ENCODE results near the gene BCAN. TPM values are rescaled to one million over a fixed set of nuclear protein-coding genes. Genes with fewer than 3 reads are reported as not detected.

The BCAN gene
- total RNA-seq, 4 donors from 2014 or later, result 0.54 to 1.1 TPM; not detected in 2

GRCh38 chr1:156594190-156594589 lies 47.7 kb upstream of the BCAN start:
- no peak for TF ChIP-seq POLR2A (IDR thresholded peaks at IDR 0.05)
- TF ChIP-seq, protein P1, sequence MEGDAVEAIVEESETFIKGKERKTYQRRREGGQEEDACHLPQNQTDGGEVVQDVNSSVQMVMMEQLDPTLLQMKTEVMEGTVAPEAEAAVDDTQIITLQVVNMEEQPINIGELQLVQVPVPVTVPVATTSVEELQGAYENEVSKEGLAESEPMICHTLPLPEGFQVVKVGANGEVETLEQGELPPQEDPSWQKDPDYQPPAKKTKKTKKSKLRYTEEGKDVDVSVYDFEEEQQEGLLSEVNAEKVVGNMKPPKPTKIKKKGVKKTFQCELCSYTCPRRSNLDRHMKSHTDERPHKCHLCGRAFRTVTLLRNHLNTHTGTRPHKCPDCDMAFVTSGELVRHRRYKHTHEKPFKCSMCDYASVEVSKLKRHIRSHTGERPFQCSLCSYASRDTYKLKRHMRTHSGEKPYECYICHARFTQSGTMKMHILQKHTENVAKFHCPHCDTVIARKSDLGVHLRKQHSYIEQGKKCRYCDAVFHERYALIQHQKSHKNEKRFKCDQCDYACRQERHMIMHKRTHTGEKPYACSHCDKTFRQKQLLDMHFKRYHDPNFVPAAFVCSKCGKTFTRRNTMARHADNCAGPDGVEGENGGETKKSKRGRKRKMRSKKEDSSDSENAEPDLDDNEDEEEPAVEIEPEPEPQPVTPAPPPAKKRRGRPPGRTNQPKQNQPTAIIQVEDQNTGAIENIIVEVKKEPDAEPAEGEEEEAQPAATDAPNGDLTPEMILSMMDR (IDR thresholded peaks at IDR 0.05), result no peak
- 85 to 94% methylated on average over 3 of the region's 3 CpGs for WGBS, 2 donors

DNA sequence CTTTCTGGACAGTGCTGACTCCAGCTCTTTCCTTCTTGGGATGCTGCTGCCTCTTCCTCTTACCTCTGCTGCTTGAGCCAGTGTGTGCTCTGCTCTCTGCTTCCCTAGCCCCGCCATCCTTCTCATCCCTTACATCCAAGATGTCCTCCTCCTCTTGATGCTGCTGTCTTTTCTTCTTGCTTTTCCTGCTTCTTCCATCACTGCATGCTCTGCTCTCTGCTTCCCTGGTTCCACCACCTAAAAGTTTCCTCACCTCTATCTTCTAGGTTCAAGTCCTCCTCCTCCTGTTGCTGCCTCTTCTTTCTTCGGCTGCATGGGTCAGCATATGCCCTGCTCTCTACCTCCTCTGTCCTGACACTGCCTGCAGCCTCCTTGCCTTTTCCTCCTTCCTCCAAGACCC lies 46.9 kb upstream of the BCAN start:
- WGBS, 2 donors, result 91 to 93% methylated on average over 2 of the region's 2 CpGs
- Histone ChIP-seq H3K9me3 (no peaks in the 10 kb centered on the region), H3K4me1 (peaks cover 11 to 12% of the 10 kb centered on the region in 2 donors), H3K27me3 (no peaks in the 10 kb centered on the region), H3K27ac (no peak overlapping the region), H3K4me3 (replicated peaks in 1 of 3) (no peak overlapping the region), H3K36me3 (peaks cover 8 to 23% of the 10 kb centered on the region in 2 donors)
- TF ChIP-seq POLR2A (IDR thresholded peaks at IDR 0.05), result no peak
- TF ChIP-seq, protein P1 (IDR thresholded peaks at IDR 0.05), result no peak
- intact Hi-C loops (cut with DNase I), result no loop called here
- DNase-seq, result no peak

More at GRCh38 chr1:156594190-156594589, 47.7 kb upstream of the BCAN start:
- DNase-seq, result no peak
- intact Hi-C loops (cut with DNase I), result loop anchor here (5.0 kb wide), 1 partner anchor 87 kb away; no protein-coding TSS in a partner anchor
- H3K27me3 ChIP-seq, result no peaks in the 10 kb centered on the region
- no peak overlapping the region for H3K4me3 ChIP-seq (replicated peaks in 1 of 3)
- no peak overlapping the region for H3K27ac ChIP-seq
- no peaks in the 10 kb centered on the region for H3K9me3 ChIP-seq
- peaks cover 11 to 12% of the 10 kb centered on the region in 2 donors for H3K4me1 ChIP-seq
- H3K36me3 ChIP-seq, result peaks cover 8 to 23% of the 10 kb centered on the region in 2 donors

DNA sequence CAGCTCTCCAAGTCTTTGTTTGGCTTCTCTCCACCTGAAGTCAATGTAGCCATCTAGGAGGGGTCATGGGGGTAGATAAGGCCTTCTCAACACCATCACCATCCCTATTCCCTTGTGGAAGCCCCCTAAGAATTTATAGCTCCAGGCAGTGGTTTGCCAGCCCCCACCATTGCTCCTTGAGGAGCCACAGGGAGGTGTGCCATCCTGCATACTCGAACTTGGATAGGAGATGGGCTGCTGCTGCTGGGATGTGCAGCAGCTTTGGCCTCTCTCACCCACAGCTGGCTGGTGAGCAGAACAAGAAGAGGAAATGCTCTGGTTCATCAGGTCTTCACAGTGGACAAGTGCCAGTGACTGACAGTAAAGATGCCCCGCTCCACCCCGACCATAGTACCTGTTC lies 45.5 kb upstream of the BCAN start:
- Histone ChIP-seq H3K9me3 (no peaks in the 10 kb centered on the region), H3K27me3 (no peaks in the 10 kb centered on the region), H3K4me1 (peaks cover 13 to 15% of the 10 kb centered on the region in 2 donors), H3K27ac (no peak overlapping the region), H3K36me3 (peaks cover 8 to 23% of the 10 kb centered on the region in 2 donors), H3K4me3 (replicated peaks in 1 of 3) (no peak overlapping the region)
- intact Hi-C loops (cut with DNase I), result no loop called here
- no peak for DNase-seq
- 85 to 98% methylated on average over 3 of the region's 3 CpGs for WGBS, 2 donors
- TF ChIP-seq, protein P1 (IDR thresholded peaks at IDR 0.05), result no peak
- TF ChIP-seq POLR2A (IDR thresholded peaks at IDR 0.05), result no peak

DNA sequence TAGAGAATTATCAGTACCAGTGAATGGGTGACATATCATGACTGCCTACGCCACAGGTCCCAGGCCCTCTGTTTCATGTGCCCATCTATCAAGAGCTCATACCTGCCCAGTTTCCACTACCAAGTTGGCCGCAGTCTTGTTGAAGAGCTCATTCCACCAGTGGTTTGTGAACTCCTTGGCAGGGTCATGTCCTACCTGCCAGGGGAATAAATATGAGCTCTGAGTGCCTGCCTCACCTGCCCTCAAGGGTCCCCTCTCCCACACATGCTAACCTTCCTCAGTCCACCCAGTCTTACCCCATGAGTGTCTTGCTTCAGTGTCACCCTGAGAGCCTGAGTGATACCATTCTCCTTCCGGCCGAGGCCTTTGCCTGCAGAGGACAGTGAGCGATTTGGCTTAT lies 43.8 kb upstream of the BCAN start:
- DNase-seq, result no peak
- TF ChIP-seq POLR2A (IDR thresholded peaks at IDR 0.05), result no peak
- TF ChIP-seq, protein P1 (IDR thresholded peaks at IDR 0.05), result no peak
- Histone ChIP-seq H3K27me3 (no peaks in the 10 kb centered on the region), H3K9me3 (no peaks in the 10 kb centered on the region), H3K4me1 (peaks cover 12 to 13% of the 10 kb centered on the region in 2 donors), H3K4me3 (replicated peaks in 1 of 3) (no peak overlapping the region), H3K27ac (no peak overlapping the region), H3K36me3 (peaks cover 8 to 23% of the 10 kb centered on the region in 2 donors)
- 94 to 96% methylated on average over 5 of the region's 5 CpGs for WGBS, 2 donors
- intact Hi-C loops (cut with DNase I), result no loop called here

- intact Hi-C loops (cut with DNase I), result no loop called here
- Histone ChIP-seq H3K9me3 (no peaks in the 10 kb centered on the region), H3K27me3 (no peaks in the 10 kb centered on the region), H3K27ac (no peak overlapping the region), H3K4me3 (replicated peaks in 1 of 3) (no peak overlapping the region), H3K36me3 (peaks cover 8 to 23% of the 10 kb centered on the region in 2 donors), H3K4me1 (peaks cover 12 to 13% of the 10 kb centered on the region in 2 donors)
- TF ChIP-seq, protein P1 (IDR thresholded peaks at IDR 0.05), result no peak
- TF ChIP-seq POLR2A (IDR thresholded peaks at IDR 0.05), result no peak
- no peak for DNase-seq
- 89 to 92% methylated on average over 4 of the region's 4 CpGs for WGBS, 2 donors
Measured at GRCh38 chr1:156598731-156599432, 43.0 kb upstream of the BCAN start.
